ENCODE data around the gene ARHGEF1. TPM values are rescaled to one million over a fixed set of nuclear protein-coding genes. Genes with fewer than 3 reads are reported as not detected.

Gene ARHGEF1
- total RNA-seq, 4 donors from 2014 or later, result 40.4 to 58.3 (median 51.4) TPM

- peaks cover 0 to 58% of the 10 kb centered on the region in 2 donors for H3K36me3 ChIP-seq
- no peak for ATAC-seq
- TF ChIP-seq POLR2A (IDR thresholded peaks at IDR 0.05) (no peak), POLR2AphosphoS5 (IDR thresholded peaks at IDR 0.05) (no peak), EP300 (IDR thresholded peaks at IDR 0.05) (no peak)
- TF ChIP-seq, protein P1, sequence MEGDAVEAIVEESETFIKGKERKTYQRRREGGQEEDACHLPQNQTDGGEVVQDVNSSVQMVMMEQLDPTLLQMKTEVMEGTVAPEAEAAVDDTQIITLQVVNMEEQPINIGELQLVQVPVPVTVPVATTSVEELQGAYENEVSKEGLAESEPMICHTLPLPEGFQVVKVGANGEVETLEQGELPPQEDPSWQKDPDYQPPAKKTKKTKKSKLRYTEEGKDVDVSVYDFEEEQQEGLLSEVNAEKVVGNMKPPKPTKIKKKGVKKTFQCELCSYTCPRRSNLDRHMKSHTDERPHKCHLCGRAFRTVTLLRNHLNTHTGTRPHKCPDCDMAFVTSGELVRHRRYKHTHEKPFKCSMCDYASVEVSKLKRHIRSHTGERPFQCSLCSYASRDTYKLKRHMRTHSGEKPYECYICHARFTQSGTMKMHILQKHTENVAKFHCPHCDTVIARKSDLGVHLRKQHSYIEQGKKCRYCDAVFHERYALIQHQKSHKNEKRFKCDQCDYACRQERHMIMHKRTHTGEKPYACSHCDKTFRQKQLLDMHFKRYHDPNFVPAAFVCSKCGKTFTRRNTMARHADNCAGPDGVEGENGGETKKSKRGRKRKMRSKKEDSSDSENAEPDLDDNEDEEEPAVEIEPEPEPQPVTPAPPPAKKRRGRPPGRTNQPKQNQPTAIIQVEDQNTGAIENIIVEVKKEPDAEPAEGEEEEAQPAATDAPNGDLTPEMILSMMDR (IDR thresholded peaks at IDR 0.05), result no peak
- no peak overlapping the region for H3K4me3 ChIP-seq
- no peaks in the 10 kb centered on the region for H3K9me3 ChIP-seq
- H3K4me1 ChIP-seq, result peaks cover 4 to 68% (median 20%) of the 10 kb centered on the region in 3 donors
- WGBS, 2 donors (ENCODE audit: low coverage in 1 of 2), result 69 to 82% methylated on average over 4 to 5 of the region's 9 CpGs
- H3K27ac ChIP-seq, result no peak overlapping the region
- no peaks in the 10 kb centered on the region for H3K27me3 ChIP-seq
Measured at GRCh38 chr19:41861846-41862245, 21.1 kb upstream of the ARHGEF1 start.

DNA sequence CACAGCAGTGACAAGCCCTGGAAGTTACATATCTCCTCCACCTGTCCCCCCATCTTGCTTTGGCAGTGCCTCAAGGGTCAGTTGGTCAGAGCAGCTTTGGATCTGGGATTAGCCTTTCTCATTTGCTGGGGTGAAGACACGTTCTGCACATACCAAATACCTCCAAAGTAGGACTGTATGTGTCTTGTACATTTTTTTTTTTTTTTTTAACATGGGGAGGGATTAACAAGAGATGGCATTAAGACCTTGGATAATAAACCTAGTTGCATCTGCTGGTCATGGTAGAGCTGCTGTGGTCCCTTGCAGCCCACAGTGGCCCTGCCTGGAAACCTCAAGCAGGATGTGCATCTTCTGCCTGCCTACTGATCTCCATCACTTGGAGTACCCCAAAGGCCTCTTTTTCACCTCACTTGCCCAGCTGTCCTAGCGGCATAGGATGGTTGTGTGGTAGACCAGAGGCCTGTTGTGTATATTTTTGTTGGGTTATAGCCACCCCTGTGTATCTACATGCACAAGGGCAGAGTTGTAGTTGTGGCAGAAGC, 20.5 kb upstream of the ARHGEF1 start:
- Histone ChIP-seq H3K27me3 (no peaks in the 10 kb centered on the region), H3K27ac (no peak overlapping the region), H3K4me1 (peaks cover 4 to 74% (median 20%) of the 10 kb centered on the region in 3 donors), H3K9me3 (no peaks in the 10 kb centered on the region), H3K36me3 (peaks cover 0 to 65% of the 10 kb centered on the region in 2 donors), H3K4me3 (no peak overlapping the region)
- TF ChIP-seq POLR2A (IDR thresholded peaks at IDR 0.05), result no peak
- TF ChIP-seq POLR2AphosphoS5 (IDR thresholded peaks at IDR 0.05), result no peak
- TF ChIP-seq, protein P1 (IDR thresholded peaks at IDR 0.05), result no peak
- no peak for TF ChIP-seq EP300 (IDR thresholded peaks at IDR 0.05)
- WGBS, 2 donors (ENCODE audit: low coverage in 1 of 2), result 67% methylated on average over 1 to 2 of the region's 2 CpGs
- no peak for ATAC-seq

GRCh38 chr19:41863209-41863931, 19.6 kb upstream of the ARHGEF1 start:
- Histone ChIP-seq H3K27ac (no peak overlapping the region), H3K9me3 (no peaks in the 10 kb centered on the region), H3K4me1 (peaks cover 4 to 80% (median 20%) of the 10 kb centered on the region in 3 donors), H3K27me3 (no peaks in the 10 kb centered on the region), H3K36me3 (peaks cover 0 to 72% of the 10 kb centered on the region in 2 donors), H3K4me3 (no peak overlapping the region)
- 74 to 82% methylated on average over 5 to 7 of the region's 11 CpGs for WGBS, 2 donors (ENCODE audit: low coverage in 1 of 2)
- no peak for ATAC-seq
- no peak for TF ChIP-seq POLR2AphosphoS5 (IDR thresholded peaks at IDR 0.05)
- TF ChIP-seq, protein P1 (IDR thresholded peaks at IDR 0.05), result no peak
- no peak for TF ChIP-seq POLR2A (IDR thresholded peaks at IDR 0.05)
- no peak for TF ChIP-seq EP300 (IDR thresholded peaks at IDR 0.05)

DNA sequence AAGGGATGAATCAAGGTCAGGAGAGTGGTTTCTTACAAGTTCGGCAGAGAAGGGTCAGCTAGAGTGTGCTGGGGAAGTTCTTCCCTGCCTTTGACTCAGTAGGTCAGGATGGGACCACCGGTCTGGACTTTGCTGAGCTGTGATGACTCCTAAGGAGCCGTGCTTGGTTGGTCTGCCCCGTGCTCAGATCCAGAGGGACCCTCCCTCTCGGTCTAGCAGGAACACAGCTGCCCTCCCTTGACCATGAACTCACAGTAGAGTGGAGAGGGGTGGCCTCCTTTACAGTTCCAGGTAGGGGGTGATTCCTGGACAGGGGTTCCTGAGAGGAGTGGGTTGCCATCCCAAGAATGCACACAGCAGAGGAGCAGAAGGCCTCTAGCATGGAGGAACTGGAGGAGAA, 18.6 kb upstream of the ARHGEF1 start:
- no peak overlapping the region for H3K27ac ChIP-seq
- TF ChIP-seq EP300 (IDR thresholded peaks at IDR 0.05) (no peak), POLR2AphosphoS5 (IDR thresholded peaks at IDR 0.05) (no peak), POLR2A (IDR thresholded peaks at IDR 0.05) (no peak)
- TF ChIP-seq, protein P1 (IDR thresholded peaks at IDR 0.05), result no peak
- peaks cover 4 to 83% (median 20%) of the 10 kb centered on the region in 3 donors for H3K4me1 ChIP-seq
- no peaks in the 10 kb centered on the region for H3K27me3 ChIP-seq
- ATAC-seq, result no peak
- H3K9me3 ChIP-seq, result no peaks in the 10 kb centered on the region
- no CpG with 5 or more reads among the region's 5 CpGs for WGBS, 2 donors (ENCODE audit: low coverage in 1 of 2)
- H3K4me3 ChIP-seq, result no peak overlapping the region
- peaks cover 0 to 82% of the 10 kb centered on the region in 2 donors for H3K36me3 ChIP-seq

GRCh38 chr19:41866284-41866683, 16.7 kb upstream of the ARHGEF1 start:
- Histone ChIP-seq H3K27me3 (no peaks in the 10 kb centered on the region), H3K4me3 (no peak overlapping the region), H3K9me3 (no peaks in the 10 kb centered on the region), H3K36me3 (peaks cover 0 to 97% of the 10 kb centered on the region in 2 donors), H3K4me1 (peaks cover 1 to 74% (median 13%) of the 10 kb centered on the region in 3 donors), H3K27ac (no peak overlapping the region)
- WGBS, 2 donors (ENCODE audit: low coverage in 1 of 2), result 40 to 84% methylated on average over 1 to 2 of the region's 3 CpGs
- TF ChIP-seq EP300 (IDR thresholded peaks at IDR 0.05) (no peak), POLR2A (IDR thresholded peaks at IDR 0.05) (no peak), POLR2AphosphoS5 (IDR thresholded peaks at IDR 0.05) (no peak)
- TF ChIP-seq, protein P1 (IDR thresholded peaks at IDR 0.05), result no peak
- ATAC-seq, result no peak
